CD4-positive, CD25-positive, alpha-beta regulatory T cell (primary cell): Measurements from ENCODE around the gene CLCA2. TPM values are rescaled to one million over a fixed set of nuclear protein-coding genes. Genes with fewer than 3 reads are reported as not detected.

ENCODE experiments used
- ATAC-seq, 2 donors: fragments of 150-1000 bp; cut with Tn5 transposase; one replicate each; pipeline ENCODE4 v1.10.0; 2021; ENCODE audit warnings: low read depth in 2 of 2, moderate number of reproducible peaks in 2 of 2, moderate library complexity in 1 of 2
- DNase-seq, 3 donors: peaks; one replicate each; pipeline versions ENCODE4 v3.0.0 to v3.0.0-alpha.2; 2012 to 2022; ENCODE audit warnings: mixed read lengths in 1 of 3
- H3K27ac ChIP-seq: one replicate; pipeline ENCODE4 v1.7.0; 2013; ENCODE audit warnings: mild to moderate bottlenecking, low read length; ENCODE audit not compliant: insufficient read depth, poor library complexity, severe bottlenecking
- H3K27me3 ChIP-seq: one replicate; pipeline ENCODE4 v1.7.0; 2013; ENCODE audit warnings: low read length; ENCODE audit not compliant: control insufficient read depth, insufficient read depth
- H3K36me3 ChIP-seq: one replicate; pipeline ENCODE4 v1.7.0; 2013; ENCODE audit warnings: mild to moderate bottlenecking, low read length, moderate library complexity; ENCODE audit not compliant: control insufficient read depth, insufficient read depth
- H3K4me1 ChIP-seq: 2 replicates; pipeline ENCODE4 v1.7.0; 2013; ENCODE audit warnings: mild to moderate bottlenecking, low read length; ENCODE audit not compliant: insufficient read depth, control insufficient read depth, poor library complexity, severe bottlenecking
- H3K4me3 ChIP-seq: one replicate; pipeline ENCODE4 v1.7.0; 2013; ENCODE audit warnings: low read depth, mild to moderate bottlenecking, low read length, moderate library complexity
- H3K9me3 ChIP-seq, 2 experiments: 1 replicate in 1 of 2; 2 replicates in 1 of 2; pipeline ENCODE4 v1.7.0; 2013; ENCODE audit warnings: low read length in 2 of 2, mild to moderate bottlenecking in 1 of 2, moderate library complexity in 1 of 2; ENCODE audit not compliant: control insufficient read depth in 2 of 2
- H3K27ac Mint-ChIP-seq, 3 donors: one replicate each; pipeline ENCODE4 v1.8.0; 2020 to 2022; ENCODE audit warnings: mild to moderate bottlenecking in 3 of 3, mixed read lengths in 3 of 3, moderate library complexity in 2 of 3
- H3K27me3 Mint-ChIP-seq: one replicate; pipeline ENCODE4 v1.8.0; 2022; ENCODE audit warnings: mild to moderate bottlenecking, mixed read lengths
- H3K36me3 Mint-ChIP-seq: one replicate; pipeline ENCODE4 v1.8.0; 2020; ENCODE audit warnings: mixed read lengths
- H3K4me1 Mint-ChIP-seq, 4 donors: one replicate each; pipeline ENCODE4 v1.8.0; 2020 to 2022; ENCODE audit warnings: mixed read lengths in 4 of 4, mild to moderate bottlenecking in 1 of 4
- H3K4me3 Mint-ChIP-seq, 4 donors: one replicate each; pipeline ENCODE4 v1.8.0; 2020 to 2022; ENCODE audit warnings: mild to moderate bottlenecking in 4 of 4, mixed read lengths in 4 of 4, moderate library complexity in 3 of 4
- H3K9me3 Mint-ChIP-seq, 7 donors: one replicate each; pipeline ENCODE4 v1.8.0; 2020 to 2022; ENCODE audit warnings: mixed read lengths in 7 of 7, mild to moderate bottlenecking in 3 of 7, moderate library complexity in 2 of 7
- polyA plus RNA-seq, 4 donors: library from polyadenylated mRNA; unstranded; fragments of 300-500 nt; fragmentation: Illumina TruSeq; gene quantifications; one replicate each; pipeline ENCODE4 v1.2.3, GENCODE V29; 2021
- total RNA-seq: library from RNA; stranded (reverse); gene quantifications from one replicate; pipeline ENCODE4 v1.2.3, GENCODE V29; 2022

Gene CLCA2
- total and polyA plus RNA-seq, 5 donors from 2014 or later, result not detected

- peak overlapping the region in 1 of 4 donors; percentile 27 for H3K4me3 Mint-ChIP-seq
- H3K27ac ChIP-seq, result peak overlapping the region; percentile 87
- no peaks in the 10 kb centered on the region for H3K27me3 ChIP-seq
- ATAC-seq (no peak), DNase-seq (no peak)
- H3K27ac Mint-ChIP-seq, result peak overlapping the region in 1 of 3 donors; percentile 63
- peak overlapping the region; percentile 78 for H3K4me3 ChIP-seq
- peaks cover 4% of the 10 kb centered on the region for H3K36me3 Mint-ChIP-seq
- H3K4me1 ChIP-seq, result peaks cover 23% of the 10 kb centered on the region
- peaks cover 2% of the 10 kb centered on the region for H3K36me3 ChIP-seq
- no peaks in the 10 kb centered on the region for H3K27me3 Mint-ChIP-seq
- peaks cover 20 to 54% (median 42%) of the 10 kb centered on the region in 4 donors for H3K4me1 Mint-ChIP-seq
- H3K9me3 Mint-ChIP-seq, result peaks cover 0 to 10% (median 0%) of the 10 kb centered on the region in 7 donors
- H3K9me3 ChIP-seq, result no peaks in the 10 kb centered on the region
Measured at GRCh38 chr1:86387916-86388627, 35.9 kb upstream of the CLCA2 start.

- no peaks in the 10 kb centered on the region for H3K9me3 ChIP-seq
- H3K27ac Mint-ChIP-seq, result peak overlapping the region in 2 of 3 donors; percentile 83 to 93
- no peaks in the 10 kb centered on the region for H3K27me3 Mint-ChIP-seq
- H3K4me3 ChIP-seq, result peak overlapping the region; percentile 78
- peaks cover 4% of the 10 kb centered on the region for H3K36me3 Mint-ChIP-seq
- peaks cover 16 to 61% (median 47%) of the 10 kb centered on the region in 4 donors for H3K4me1 Mint-ChIP-seq
- peaks cover 0 to 10% (median 0%) of the 10 kb centered on the region in 7 donors for H3K9me3 Mint-ChIP-seq
- H3K4me1 ChIP-seq, result peaks cover 30% of the 10 kb centered on the region
- H3K4me3 Mint-ChIP-seq, result peak overlapping the region in 3 of 4 donors; percentile 68 to 95 (median 78)
- no peak for DNase-seq
- ATAC-seq, result no peak
- no peaks in the 10 kb centered on the region for H3K27me3 ChIP-seq
- H3K27ac ChIP-seq, result peak overlapping the region; percentile 87
- H3K36me3 ChIP-seq, result peaks cover 2% of the 10 kb centered on the region
Measured at GRCh38 chr1:86388777-86389176, 35.2 kb upstream of the CLCA2 start.

GRCh38 chr1:86389307-86389706 is 34.7 kb upstream of the CLCA2 start:
- Mint-ChIP-seq H3K36me3 (peaks cover 4% of the 10 kb centered on the region), H3K27me3 (no peaks in the 10 kb centered on the region), H3K27ac (peak overlapping the region; percentile 77 to 93 (median 83)), H3K4me1 (peaks cover 17 to 65% (median 50%) of the 10 kb centered on the region in 4 donors), H3K4me3 (peak overlapping the region; percentile 68 to 95 (median 77)), H3K9me3 (peaks cover 0 to 10% (median 0%) of the 10 kb centered on the region in 7 donors)
- DNase-seq, result peak in 2 of 3 donors; percentile 58 to 63
- Histone ChIP-seq H3K36me3 (peaks cover 2% of the 10 kb centered on the region), H3K4me3 (peak overlapping the region; percentile 78), H3K9me3 (no peaks in the 10 kb centered on the region), H3K27me3 (no peaks in the 10 kb centered on the region), H3K4me1 (peaks cover 35% of the 10 kb centered on the region), H3K27ac (peak overlapping the region; percentile 87)
- ATAC-seq, result peak; percentile 77 to 78

GRCh38 chr1:86394416-86394815 is 29.6 kb upstream of the CLCA2 start:
- Histone ChIP-seq H3K4me1 (peaks cover 57% of the 10 kb centered on the region), H3K27me3 (no peaks in the 10 kb centered on the region), H3K9me3 (no peaks in the 10 kb centered on the region), H3K4me3 (peak overlapping the region; percentile 54), H3K36me3 (no peaks in the 10 kb centered on the region), H3K27ac (peak overlapping the region; percentile 90)
- Mint-ChIP-seq H3K4me1 (peaks cover 29 to 78% (median 67%) of the 10 kb centered on the region in 4 donors), H3K4me3 (peak overlapping the region; percentile 95 to 99 (median 99)), H3K27ac (peak overlapping the region; percentile 2 to 98 (median 64)), H3K36me3 (peaks cover 4% of the 10 kb centered on the region), H3K9me3 (peaks cover 0 to 10% (median 0%) of the 10 kb centered on the region in 7 donors), H3K27me3 (peaks cover 5% of the 10 kb centered on the region)
- ATAC-seq (no peak), DNase-seq (no peak)

- Mint-ChIP-seq H3K27me3 (peaks cover 9% of the 10 kb centered on the region), H3K27ac (peak within 1 kb of the TSS; percentile 95 to 98 (median 98)), H3K36me3 (no peaks in the 10 kb centered on the region), H3K4me1 (peaks cover 21 to 63% (median 53%) of the 10 kb centered on the region in 4 donors), H3K9me3 (peaks cover 0 to 6% (median 0%) of the 10 kb centered on the region in 7 donors), H3K4me3 (peak within 1 kb of the TSS; percentile 95 to 99 (median 99))
- no peaks in the 10 kb centered on the region for H3K36me3 ChIP-seq
- H3K4me1 ChIP-seq, result peaks cover 47% of the 10 kb centered on the region
- DNase-seq (peak; percentile 83 to 93 (median 89)), ATAC-seq (peak; percentile 100)
- H3K9me3 ChIP-seq, result no peaks in the 10 kb centered on the region
- H3K27ac ChIP-seq, result peak within 1 kb of the TSS; percentile 90
- H3K27me3 ChIP-seq, result peaks cover 2% of the 10 kb centered on the region
- peak within 1 kb of the TSS; percentile 94 for H3K4me3 ChIP-seq
Measured at GRCh38 chr1:86395751-86396497, 28.0 kb upstream of the CLCA2 start, which contains the start of gene ODF2L. Gene ODF2L, minus strand, starts transcription at chr1:86396323. Its CDS starts 9,296 bp downstream, at chr1:86387027.

GRCh38 chr1:86396498-86396890 is 27.5 kb upstream of the CLCA2 start:
- peak overlapping the region; percentile 90 for H3K27ac ChIP-seq
- no peaks in the 10 kb centered on the region for H3K9me3 ChIP-seq
- peak overlapping the region; percentile 95 to 98 (median 98) for H3K27ac Mint-ChIP-seq
- ATAC-seq (peak; percentile 13 to 21), DNase-seq (no peak)
- H3K27me3 ChIP-seq, result peaks cover 2% of the 10 kb centered on the region
- H3K4me3 Mint-ChIP-seq, result peak overlapping the region; percentile 95 to 99 (median 99)
- no peaks in the 10 kb centered on the region for H3K36me3 ChIP-seq
- H3K4me3 ChIP-seq, result peak overlapping the region; percentile 94
- peaks cover 0 to 2% (median 0%) of the 10 kb centered on the region in 7 donors for H3K9me3 Mint-ChIP-seq
- H3K27me3 Mint-ChIP-seq, result peaks cover 14% of the 10 kb centered on the region
- H3K4me1 Mint-ChIP-seq, result peaks cover 21 to 57% (median 47%) of the 10 kb centered on the region in 4 donors
- no peaks in the 10 kb centered on the region for H3K36me3 Mint-ChIP-seq
- peaks cover 47% of the 10 kb centered on the region for H3K4me1 ChIP-seq

- DNase-seq (no peak), ATAC-seq (no peak)
- H3K9me3 ChIP-seq, result no peaks in the 10 kb centered on the region
- Mint-ChIP-seq H3K4me3 (no peak overlapping the region), H3K9me3 (no peaks in the 10 kb centered on the region), H3K27me3 (peaks cover 11% of the 10 kb centered on the region), H3K27ac (peak overlapping the region in 1 of 3 donors; percentile 66), H3K4me1 (no peaks in the 10 kb centered on the region), H3K36me3 (no peaks in the 10 kb centered on the region)
- H3K27ac ChIP-seq, result no peak overlapping the region
- H3K4me1 ChIP-seq, result no peaks in the 10 kb centered on the region
- no peaks in the 10 kb centered on the region for H3K36me3 ChIP-seq
- H3K4me3 ChIP-seq, result no peak overlapping the region
- H3K27me3 ChIP-seq, result no peaks in the 10 kb centered on the region
Measured at GRCh38 chr1:86409416-86410021, 14.5 kb upstream of the CLCA2 start.
